Measurements from ENCODE around the gene UPK2.
"Not testable (repeated sequence)": the region's sequence is repeated elsewhere in the genome, so short reads cannot be mapped to it uniquely, and the experiment has no call there.

UPK2 gene

DNA sequence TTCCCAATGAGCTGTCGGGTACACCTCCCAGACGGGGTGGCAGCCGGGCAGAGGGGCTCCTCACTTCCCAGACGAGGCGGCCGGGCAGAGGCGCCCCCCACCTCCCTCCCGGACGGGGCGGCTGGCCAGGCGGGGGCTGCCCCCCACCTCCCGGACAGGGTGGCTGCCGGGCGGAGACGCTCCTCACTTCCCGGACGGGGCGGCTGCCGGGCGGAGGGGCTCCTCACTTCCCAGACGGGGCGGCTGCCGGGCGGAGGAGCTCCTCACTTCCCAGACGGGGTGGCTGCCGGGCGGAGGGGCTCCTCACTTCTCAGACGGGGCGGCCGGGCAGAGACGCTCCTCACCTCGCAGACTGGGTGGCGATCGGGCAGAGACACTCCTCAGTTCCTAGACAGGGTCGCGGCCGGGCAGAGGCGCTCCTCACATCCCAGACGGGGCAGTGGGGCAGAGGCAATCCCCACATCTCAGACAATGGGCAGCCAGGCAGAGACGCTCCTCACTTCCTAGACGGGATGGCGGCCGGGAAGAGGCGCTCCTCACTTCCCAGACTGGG is 35.5 kb downstream of the UPK2 start:
- H3K36me3 ChIP-seq (ENCODE audit: control insufficient read depth, insufficient read depth, low read length); H3K4me3 ChIP-seq (ENCODE audit: insufficient read depth, low read depth, low read length, poor library complexity, severe bottlenecking); H3K27me3 ChIP-seq (replicated peaks; ENCODE audit: control insufficient read depth, insufficient read depth, low read length, poor library complexity, severe bottlenecking); H3K4me1 ChIP-seq (ENCODE audit: control insufficient read depth, insufficient read depth, low read length, poor library complexity, severe bottlenecking); H3K9me3 ChIP-seq (ENCODE audit: control insufficient read depth, low read length); DNase-seq; H3K27ac ChIP-seq (ENCODE audit: insufficient read depth, low read length, poor library complexity, severe bottlenecking): not testable (repeated sequence)

DNA sequence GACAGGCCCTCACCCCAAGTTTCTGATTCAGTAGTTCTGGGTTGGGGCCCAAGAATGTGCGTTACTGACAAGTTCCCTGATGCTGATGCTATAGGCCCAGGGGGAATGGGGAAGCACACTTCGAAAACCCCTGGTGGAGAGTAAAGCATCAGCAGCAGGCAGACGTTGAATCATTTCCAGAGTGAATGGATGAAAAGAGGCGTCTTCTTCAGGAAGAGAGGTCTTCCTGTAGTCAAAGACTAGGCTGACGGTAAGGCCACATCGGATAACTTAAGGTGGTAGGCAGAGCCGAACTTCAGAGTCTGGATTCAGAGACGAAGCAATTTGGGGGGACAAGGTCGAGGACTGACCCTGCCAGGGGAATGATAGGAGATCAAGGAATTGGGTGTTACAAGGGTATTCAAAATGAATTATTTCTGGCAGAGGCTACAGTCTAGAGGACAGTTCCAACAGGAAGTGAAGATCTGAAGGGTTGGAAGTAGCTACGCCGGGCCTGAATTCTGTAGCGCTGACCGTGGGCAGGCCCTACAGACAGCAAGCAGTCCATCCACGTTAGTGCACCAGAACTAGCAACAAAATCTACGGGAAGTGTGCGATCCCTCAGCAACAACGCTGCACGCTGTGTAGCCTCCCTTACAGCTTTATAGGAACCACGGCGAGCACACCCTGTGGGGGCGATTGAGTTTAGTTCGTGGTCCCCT is 41.0 kb downstream of the UPK2 start:
- DNase-seq: peak in 2 of 3 donors; percentile 13 to 30
- Histone ChIP-seq H3K27me3 (replicated peaks; ENCODE audit: control insufficient read depth, insufficient read depth, low read length, poor library complexity, severe bottlenecking) (no peaks in the 10 kb centered on the region), H3K36me3 (ENCODE audit: control insufficient read depth, insufficient read depth, low read length) (peaks cover 20% of the 10 kb centered on the region), H3K4me3 (ENCODE audit: insufficient read depth, low read depth, low read length, poor library complexity, severe bottlenecking) (peak overlapping the region; percentile 78), H3K27ac (ENCODE audit: insufficient read depth, low read length, poor library complexity, severe bottlenecking) (peak overlapping the region; percentile 85), H3K9me3 (ENCODE audit: control insufficient read depth, low read length) (no peaks in the 10 kb centered on the region), H3K4me1 (ENCODE audit: control insufficient read depth, insufficient read depth, low read length, poor library complexity, severe bottlenecking) (peaks cover 17% of the 10 kb centered on the region)

GRCh38 chr11:118997627-118998387 is 41.7 kb downstream of the UPK2 start, which contains the start of gene CENATAC:
Gene CENATAC, plus strand, starts transcription at chr11:118998138. Its CDS starts 60 bp downstream, at chr11:118998198.
- Histone ChIP-seq H3K4me3 (ENCODE audit: insufficient read depth, low read depth, low read length, poor library complexity, severe bottlenecking) (peak within 1 kb of the TSS; percentile 78), H3K4me1 (ENCODE audit: control insufficient read depth, insufficient read depth, low read length, poor library complexity, severe bottlenecking) (peaks cover 17% of the 10 kb centered on the region), H3K9me3 (ENCODE audit: control insufficient read depth, low read length) (no peaks in the 10 kb centered on the region), H3K36me3 (ENCODE audit: control insufficient read depth, insufficient read depth, low read length) (peaks cover 20% of the 10 kb centered on the region), H3K27ac (ENCODE audit: insufficient read depth, low read length, poor library complexity, severe bottlenecking) (peak within 1 kb of the TSS; percentile 85), H3K27me3 (replicated peaks; ENCODE audit: control insufficient read depth, insufficient read depth, low read length, poor library complexity, severe bottlenecking) (no peaks in the 10 kb centered on the region)
- DNase-seq: peak; percentile 92 to 96 (median 93)

DNA sequence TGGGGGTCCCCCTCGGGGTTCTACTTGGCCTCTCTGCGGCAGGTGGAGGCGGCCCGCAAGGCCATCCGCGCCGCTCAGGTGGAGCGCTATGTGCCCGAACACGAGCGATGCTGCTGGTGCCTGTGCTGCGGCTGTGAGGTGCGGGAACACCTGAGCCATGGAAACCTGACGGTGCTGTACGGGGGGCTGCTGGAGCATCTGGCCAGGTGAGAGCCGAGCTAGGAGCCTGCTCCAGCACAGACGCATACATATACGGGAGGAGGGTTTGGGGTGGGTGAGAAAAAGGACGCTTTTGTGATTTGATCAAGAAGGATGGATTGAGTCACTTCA is 42.3 kb downstream of the UPK2 start:
- H3K27me3 ChIP-seq (replicated peaks; ENCODE audit: control insufficient read depth, insufficient read depth, low read length, poor library complexity, severe bottlenecking): no peaks in the 10 kb centered on the region
- no peak for DNase-seq
- peaks cover 17% of the 10 kb centered on the region for H3K4me1 ChIP-seq (ENCODE audit: control insufficient read depth, insufficient read depth, low read length, poor library complexity, severe bottlenecking)
- H3K36me3 ChIP-seq (ENCODE audit: control insufficient read depth, insufficient read depth, low read length): peaks cover 25% of the 10 kb centered on the region
- H3K9me3 ChIP-seq (ENCODE audit: control insufficient read depth, low read length): no peaks in the 10 kb centered on the region
- peak overlapping the region; percentile 78 for H3K4me3 ChIP-seq (ENCODE audit: insufficient read depth, low read depth, low read length, poor library complexity, severe bottlenecking)
- peak overlapping the region; percentile 85 for H3K27ac ChIP-seq (ENCODE audit: insufficient read depth, low read length, poor library complexity, severe bottlenecking)

DNA sequence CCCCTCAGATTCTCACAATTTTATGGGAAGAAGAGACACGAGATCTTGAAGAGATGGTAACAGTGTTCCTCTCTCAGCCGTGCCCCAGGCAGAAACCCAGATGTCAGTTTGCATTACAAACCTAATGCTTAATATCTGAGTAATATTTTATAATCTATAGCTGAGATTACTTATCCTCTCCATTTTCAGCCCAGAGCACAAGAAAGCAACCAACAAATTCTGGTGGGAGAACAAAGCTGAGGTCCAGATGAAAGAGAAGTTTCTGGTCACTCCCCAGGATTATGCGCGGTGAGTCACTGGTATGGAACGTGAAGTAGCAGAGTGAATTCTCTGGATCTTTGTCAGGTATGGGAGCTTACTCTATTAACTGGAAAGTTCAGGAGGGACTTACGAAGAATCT is 42.7 kb downstream of the UPK2 start:
- H3K27me3 ChIP-seq (replicated peaks; ENCODE audit: control insufficient read depth, insufficient read depth, low read length, poor library complexity, severe bottlenecking): no peaks in the 10 kb centered on the region
- H3K9me3 ChIP-seq (ENCODE audit: control insufficient read depth, low read length): no peaks in the 10 kb centered on the region
- H3K36me3 ChIP-seq (ENCODE audit: control insufficient read depth, insufficient read depth, low read length): peaks cover 25% of the 10 kb centered on the region
- peak overlapping the region; percentile 85 for H3K27ac ChIP-seq (ENCODE audit: insufficient read depth, low read length, poor library complexity, severe bottlenecking)
- H3K4me3 ChIP-seq (ENCODE audit: insufficient read depth, low read depth, low read length, poor library complexity, severe bottlenecking): peak overlapping the region; percentile 78
- H3K4me1 ChIP-seq (ENCODE audit: control insufficient read depth, insufficient read depth, low read length, poor library complexity, severe bottlenecking): peaks cover 17% of the 10 kb centered on the region
- no peak for DNase-seq

GRCh38 chr11:119000906-119001305 is 44.8 kb downstream of the UPK2 start:
- Histone ChIP-seq H3K27me3 (replicated peaks; ENCODE audit: control insufficient read depth, insufficient read depth, low read length, poor library complexity, severe bottlenecking) (no peaks in the 10 kb centered on the region), H3K4me1 (ENCODE audit: control insufficient read depth, insufficient read depth, low read length, poor library complexity, severe bottlenecking) (peaks cover 17% of the 10 kb centered on the region), H3K4me3 (ENCODE audit: insufficient read depth, low read depth, low read length, poor library complexity, severe bottlenecking) (no peak overlapping the region), H3K9me3 (ENCODE audit: control insufficient read depth, low read length) (no peaks in the 10 kb centered on the region), H3K27ac (ENCODE audit: insufficient read depth, low read length, poor library complexity, severe bottlenecking) (no peak overlapping the region), H3K36me3 (ENCODE audit: control insufficient read depth, insufficient read depth, low read length) (peaks cover 29% of the 10 kb centered on the region)
- DNase-seq: no peak

GRCh38 chr11:119006656-119007055 is 50.6 kb downstream of the UPK2 start:
- no peaks in the 10 kb centered on the region for H3K9me3 ChIP-seq (ENCODE audit: control insufficient read depth, low read length)
- H3K27ac ChIP-seq (ENCODE audit: insufficient read depth, low read length, poor library complexity, severe bottlenecking): no peak overlapping the region
- no peak overlapping the region for H3K4me3 ChIP-seq (ENCODE audit: insufficient read depth, low read depth, low read length, poor library complexity, severe bottlenecking)
- no peak for DNase-seq
- peaks cover 40% of the 10 kb centered on the region for H3K36me3 ChIP-seq (ENCODE audit: control insufficient read depth, insufficient read depth, low read length)
- H3K4me1 ChIP-seq (ENCODE audit: control insufficient read depth, insufficient read depth, low read length, poor library complexity, severe bottlenecking): no peaks in the 10 kb centered on the region
- H3K27me3 ChIP-seq (replicated peaks; ENCODE audit: control insufficient read depth, insufficient read depth, low read length, poor library complexity, severe bottlenecking): no peaks in the 10 kb centered on the region
